PC-9 (cell line): ENCODE data around the gene MADD.

Experiments used
- EZH2 ChIP-seq: fragments of 200-600 bp; sonication (generic); IDR thresholded peaks from 2 replicates; pipeline ENCODE4 v1.8.0; 2017; ENCODE audit warnings: antibody characterized with exemption, low read depth
- TF ChIP-seq, protein P1 (sequence below): fragments of 200-600 bp; sonication (generic); conservative IDR thresholded peaks from 2 replicates; pipeline ENCODE4 v1.6.1; 2017; ENCODE audit warnings: mixed run types, antibody characterized with exemption, mild to moderate bottlenecking, moderate library complexity

DNA sequence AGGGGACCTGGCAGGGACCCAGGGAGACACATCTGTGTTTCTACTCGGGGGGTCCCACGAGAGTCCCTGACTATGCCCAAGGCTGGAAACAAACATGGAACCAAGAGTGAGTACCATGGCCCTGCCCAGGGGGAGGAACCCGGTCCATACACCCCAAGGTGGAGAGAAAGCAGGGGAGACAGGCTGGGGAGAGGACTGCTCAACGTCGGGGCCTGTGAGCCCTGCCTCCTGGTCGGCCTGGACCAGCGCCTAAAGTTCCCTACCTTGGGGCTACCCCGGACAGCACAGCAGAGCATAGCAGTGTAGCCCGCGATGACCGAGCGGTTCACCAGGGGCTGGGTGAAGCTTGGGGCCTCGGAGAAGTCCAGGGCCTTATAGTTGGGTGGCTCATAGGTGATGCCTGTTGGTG lies 62.4 kb downstream of the MADD start:
- TF ChIP-seq, protein P1, sequence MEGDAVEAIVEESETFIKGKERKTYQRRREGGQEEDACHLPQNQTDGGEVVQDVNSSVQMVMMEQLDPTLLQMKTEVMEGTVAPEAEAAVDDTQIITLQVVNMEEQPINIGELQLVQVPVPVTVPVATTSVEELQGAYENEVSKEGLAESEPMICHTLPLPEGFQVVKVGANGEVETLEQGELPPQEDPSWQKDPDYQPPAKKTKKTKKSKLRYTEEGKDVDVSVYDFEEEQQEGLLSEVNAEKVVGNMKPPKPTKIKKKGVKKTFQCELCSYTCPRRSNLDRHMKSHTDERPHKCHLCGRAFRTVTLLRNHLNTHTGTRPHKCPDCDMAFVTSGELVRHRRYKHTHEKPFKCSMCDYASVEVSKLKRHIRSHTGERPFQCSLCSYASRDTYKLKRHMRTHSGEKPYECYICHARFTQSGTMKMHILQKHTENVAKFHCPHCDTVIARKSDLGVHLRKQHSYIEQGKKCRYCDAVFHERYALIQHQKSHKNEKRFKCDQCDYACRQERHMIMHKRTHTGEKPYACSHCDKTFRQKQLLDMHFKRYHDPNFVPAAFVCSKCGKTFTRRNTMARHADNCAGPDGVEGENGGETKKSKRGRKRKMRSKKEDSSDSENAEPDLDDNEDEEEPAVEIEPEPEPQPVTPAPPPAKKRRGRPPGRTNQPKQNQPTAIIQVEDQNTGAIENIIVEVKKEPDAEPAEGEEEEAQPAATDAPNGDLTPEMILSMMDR, result no peak
- no peak for TF ChIP-seq EZH2
